GM18498 (cell line): ENCODE measurements around the gene PFDN4.
"Not testable (repeated sequence)": the region's sequence is repeated elsewhere in the genome, so short reads cannot be mapped to it uniquely, and the experiment has no call there.

Experiments
- ATAC-seq: cut with Tn5 transposase; IDR thresholded peaks from one replicate; pipeline ENCODE4 v1.9.1; 2021; ENCODE audit warnings: mild to moderate bottlenecking, moderate library complexity; ENCODE audit not compliant: unreplicated experiment

Gene PFDN4

DNA sequence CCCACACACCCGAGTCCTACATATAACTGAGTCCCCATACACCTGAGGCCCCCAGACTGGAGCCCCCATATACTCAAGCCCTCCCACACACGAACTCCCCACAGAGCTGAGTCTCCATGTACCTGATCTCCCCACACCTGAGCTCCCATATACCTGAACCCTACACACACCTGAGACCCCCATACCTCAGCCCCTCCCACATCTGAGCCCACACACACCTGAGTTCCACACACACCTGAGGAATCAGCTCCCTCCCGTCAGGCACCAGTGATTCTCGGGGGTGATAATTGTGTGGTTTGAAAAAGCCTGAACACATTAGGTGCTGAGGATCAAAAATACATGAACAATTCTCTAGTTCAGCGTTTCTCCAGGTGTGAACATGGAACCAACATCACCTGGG lies 15.4 kb downstream of the PFDN4 start:
- no peak for ATAC-seq

DNA sequence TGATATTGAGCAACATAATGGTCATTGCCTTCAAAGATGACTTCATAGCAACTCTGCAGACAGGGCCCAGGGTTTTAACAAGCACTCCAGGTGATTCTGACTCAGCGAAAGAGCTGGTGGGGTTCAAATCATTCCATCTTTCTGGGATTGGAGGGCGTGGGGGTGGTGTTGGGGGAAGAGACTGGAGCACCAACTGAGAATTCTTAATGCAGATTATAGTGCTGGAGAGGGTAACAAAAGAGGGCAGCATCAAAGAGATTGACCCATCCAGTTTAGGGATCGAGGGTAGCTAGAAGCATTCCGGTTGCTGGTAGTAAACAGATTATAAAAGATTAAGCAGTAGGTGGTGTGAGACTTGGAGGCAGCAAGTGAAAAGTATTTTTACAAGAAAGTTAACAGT lies 15.9 kb downstream of the PFDN4 start:
- no peak for ATAC-seq

DNA sequence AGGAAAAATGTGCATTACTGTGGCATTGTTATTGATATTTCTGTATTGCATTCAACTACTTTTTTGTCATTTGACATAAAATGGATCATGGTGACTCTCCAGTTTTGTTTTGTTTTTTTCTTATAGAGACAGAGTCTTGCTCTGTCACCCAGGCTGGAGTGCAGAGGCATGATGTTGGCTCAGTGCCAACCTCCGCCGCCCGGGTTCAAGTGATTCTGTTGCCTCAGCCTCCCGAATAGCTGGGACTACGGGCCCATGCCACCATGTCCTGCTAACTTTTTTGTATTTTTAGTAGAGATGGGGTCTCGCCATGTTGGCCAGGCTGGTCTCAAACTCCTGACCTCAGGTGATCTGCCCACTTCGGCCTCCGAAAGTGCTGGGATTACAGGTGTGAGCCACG lies 16.8 kb downstream of the PFDN4 start:
- ATAC-seq: not testable (repeated sequence)

DNA sequence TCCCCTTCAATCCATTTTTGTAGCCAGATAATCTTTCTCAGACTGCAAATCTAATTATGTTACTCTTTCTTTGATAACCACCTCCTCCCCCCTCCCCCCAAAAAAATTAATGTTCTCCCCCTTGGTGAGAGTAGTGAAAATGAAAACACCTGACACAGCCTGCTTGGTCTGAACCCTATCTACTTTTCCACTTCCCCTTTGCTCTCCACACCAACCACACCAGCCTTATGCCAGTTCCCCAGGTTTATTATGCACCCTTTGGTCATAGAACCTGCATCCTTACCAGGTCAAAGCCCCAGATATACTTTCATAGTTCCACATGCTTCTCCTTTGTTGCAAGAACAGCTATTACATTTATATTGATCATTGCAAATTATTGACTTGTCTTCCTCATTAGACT lies 19.4 kb downstream of the PFDN4 start:
- peak; percentile 97 for ATAC-seq

DNA sequence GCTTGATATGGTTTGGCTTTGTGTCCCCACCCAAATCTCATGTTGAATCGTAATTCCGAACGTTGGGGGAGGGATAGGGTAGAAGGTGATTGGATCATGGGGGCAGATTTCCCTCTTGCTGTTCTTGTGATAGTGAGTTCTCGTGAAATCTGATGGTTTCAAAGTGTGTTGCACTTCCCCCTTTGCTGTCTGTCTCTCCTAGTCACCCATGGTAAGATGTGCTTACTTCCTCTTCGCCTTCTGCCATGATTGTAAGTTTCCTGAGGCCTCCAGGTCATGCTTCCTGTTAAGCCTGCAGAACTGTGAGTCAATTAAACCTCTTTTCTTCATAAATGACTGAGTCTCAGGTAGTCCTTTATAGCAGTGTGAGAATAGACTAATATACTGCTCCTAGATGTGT lies 19.9 kb downstream of the PFDN4 start:
- no peak for ATAC-seq

DNA sequence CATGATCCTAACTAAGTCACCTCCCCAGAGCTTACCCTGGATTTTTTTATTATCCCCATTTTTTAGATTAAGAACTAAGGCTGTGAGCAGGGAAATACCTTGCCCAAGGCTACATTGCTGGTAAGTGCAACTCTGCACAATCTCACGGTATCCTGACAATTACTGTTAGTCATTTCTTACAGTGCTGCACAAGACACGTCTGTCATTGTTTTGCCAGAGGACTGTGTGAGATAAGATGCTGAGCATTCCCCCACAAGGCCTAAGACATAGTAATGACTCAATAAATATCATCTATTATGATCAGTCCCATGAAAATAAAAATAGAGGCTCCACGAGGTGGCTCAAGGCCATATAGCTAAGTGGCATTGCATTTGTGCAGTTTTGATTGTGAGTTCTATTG lies 21.0 kb downstream of the PFDN4 start:
- ATAC-seq: no peak

DNA sequence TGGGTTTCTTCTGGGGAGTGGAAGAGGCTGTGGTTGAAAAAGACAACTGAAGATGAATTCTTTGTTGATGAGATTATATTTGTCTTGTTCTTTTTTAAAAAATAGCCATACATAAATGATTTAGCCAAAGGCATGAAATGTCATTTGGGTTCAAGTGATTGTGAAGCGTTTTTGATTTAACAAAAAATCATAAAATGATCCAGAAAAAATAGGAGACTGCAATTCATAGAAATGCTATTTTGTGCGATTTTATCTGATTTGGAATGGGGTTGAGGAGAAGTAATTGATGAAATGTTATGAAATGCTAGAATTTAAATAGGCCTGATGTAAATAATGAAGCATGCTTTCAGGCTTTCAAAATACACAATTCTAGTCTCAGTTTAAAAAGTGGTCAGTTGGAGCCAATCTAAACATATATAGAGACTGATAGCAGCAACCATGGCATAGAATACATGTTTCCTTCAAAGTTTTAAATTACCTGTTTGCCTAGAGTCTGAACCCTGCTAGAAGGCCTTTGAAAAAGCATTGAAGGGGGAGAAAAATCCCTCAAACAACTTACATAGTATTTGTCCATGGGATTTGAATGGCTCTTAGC lies 21.8 kb downstream of the PFDN4 start:
- ATAC-seq: no peak

DNA sequence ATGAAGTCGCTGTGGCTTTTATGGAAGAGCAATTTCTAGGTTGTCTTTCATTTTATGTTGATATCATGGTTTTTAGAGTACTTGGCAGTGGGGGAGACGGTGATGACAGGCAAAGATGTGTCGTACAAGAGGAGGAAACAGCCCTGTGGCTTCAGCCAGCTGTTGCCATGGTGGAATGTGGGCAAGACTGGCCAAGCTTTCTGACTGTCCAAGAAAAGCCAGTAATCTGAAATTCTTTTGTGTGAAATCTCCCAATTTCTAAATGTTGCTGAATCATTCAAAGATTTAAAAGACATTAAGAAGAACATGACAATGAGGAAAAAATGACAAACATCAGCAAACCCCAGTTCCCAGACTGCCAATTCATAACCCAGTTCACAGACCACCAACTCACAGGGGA lies 23.1 kb downstream of the PFDN4 start:
- ATAC-seq: no peak

DNA sequence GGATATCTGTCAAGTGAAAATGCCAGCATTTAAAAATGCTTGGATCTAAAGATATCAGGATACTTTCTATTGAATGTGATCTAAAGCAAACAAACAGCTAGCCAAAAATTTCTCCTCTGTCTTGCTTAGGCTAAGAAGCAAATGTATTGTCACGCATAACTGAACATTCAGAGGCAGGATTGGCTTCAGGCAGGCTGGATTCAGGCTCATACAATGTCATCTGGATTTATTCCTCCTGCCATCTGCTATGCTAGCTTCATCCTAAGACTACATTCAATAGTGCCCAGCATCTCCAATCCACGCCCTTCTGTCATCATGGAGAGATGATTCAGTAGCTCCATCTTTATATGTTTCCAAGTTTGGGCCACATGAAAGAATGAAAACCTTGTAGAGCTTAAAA lies 27.1 kb downstream of the PFDN4 start:
- no peak for ATAC-seq

DNA sequence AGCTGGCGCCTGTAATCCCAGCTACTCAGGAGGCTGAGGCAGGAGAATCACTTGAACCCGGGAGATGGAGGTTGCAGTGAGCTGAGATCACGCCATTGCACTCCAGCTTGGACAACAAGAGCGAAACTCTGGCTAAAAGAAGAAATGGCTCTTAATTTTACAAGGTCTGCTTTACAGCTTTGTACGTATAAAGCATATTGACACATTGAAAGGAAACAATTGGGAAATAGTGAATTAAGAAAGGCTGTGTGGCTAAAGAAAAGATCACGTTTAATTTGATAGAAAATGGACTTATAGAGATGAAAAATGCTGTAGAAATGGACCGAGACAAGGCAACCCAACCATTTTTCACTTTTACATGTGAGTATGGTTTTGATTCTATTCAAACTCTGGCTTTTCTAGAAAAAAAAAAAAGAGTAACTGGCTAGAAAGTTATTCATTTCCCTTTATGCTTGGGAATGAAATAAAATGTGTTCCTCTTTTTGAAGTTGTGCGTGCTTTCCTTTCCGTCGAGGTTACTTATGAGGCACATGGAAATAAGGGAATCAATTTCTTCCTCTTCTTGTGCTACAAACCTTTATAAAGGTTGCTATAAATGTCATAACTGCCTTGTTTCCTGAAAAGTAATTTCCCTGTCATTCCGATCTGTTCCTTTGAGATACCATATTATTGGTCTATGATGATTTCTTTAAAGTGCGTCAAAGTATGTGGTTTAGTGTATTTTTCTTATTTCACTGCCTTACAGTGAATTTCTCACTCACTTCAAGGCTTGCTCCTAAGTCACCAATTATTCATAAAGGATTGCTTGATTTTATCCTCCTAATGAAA lies 29.4 kb downstream of the PFDN4 start:
- no peak for ATAC-seq

DNA sequence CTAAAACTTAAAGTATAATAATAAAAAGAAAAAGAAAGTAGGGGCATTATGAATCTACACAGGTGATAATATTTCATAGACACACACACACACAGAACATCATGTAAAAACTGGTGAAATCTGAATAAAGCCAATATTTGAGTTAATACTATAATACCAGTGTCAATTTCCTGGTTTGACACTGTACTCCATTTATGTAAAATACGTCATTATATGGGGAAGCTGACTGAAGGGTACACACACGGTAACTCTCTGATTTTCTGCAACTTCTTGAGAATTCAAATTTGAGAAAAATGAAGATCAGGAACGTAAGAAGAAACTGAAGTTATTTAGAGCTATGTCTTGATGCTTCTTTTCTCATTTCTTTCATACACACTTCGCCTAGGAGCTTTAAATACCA lies 36.2 kb downstream of the PFDN4 start:
- no peak for ATAC-seq

DNA sequence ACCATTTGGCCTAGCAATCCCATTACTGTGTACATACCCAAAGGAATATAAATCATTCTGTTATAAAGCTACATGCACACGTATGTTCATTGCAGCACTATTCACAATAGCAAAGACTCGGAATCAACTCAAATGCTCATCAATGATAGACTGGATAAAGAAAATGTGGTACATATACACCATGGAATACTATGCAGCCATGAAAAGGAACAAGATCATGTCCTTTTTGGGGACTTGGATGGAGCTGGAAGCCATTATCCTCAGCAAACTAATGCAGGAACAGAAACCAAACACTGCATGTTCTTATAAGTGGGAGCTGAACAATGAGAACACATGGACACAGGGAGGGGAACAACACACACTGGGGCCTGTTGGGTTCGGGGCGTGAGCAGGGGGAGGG lies 40.8 kb downstream of the PFDN4 start:
- ATAC-seq: not testable (repeated sequence)

DNA sequence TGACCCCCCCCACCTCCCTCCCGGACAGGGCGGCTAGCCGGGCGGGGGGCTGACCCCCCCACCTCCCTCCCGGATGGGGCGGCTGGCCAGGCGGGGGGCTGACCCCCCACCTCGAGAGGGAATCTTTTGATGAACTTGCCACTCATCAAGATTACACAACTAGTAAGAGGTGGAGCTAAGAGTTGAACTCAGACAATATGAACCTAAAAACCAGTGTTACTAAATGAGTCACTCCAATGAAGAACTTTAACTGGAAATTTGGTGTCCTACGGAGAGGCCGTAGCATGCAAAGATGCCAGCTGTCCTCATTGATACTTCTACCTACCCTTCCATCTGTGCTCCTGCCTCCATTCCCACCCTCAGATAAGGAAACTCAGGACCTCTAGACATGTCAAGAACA lies 42.8 kb downstream of the PFDN4 start:
- ATAC-seq: no peak

DNA sequence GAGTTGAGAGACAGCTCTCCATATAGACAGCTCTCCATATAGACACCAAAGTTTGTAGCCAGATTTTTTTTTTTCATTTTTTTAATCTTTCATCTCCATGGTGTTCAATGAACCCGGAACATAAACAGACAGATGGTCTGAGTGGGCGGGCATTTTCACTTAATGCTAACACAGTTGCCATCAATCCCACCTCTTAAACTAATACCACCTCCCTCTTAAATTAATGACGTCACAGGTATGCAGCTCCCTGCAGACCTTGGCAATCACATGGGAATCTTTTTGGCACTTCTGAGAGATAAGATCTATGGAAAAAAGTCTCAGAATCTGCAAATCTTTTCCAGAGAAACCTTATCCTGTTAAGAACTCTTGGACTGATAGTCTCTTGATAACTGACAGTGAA lies 43.2 kb downstream of the PFDN4 start:
- no peak for ATAC-seq

DNA sequence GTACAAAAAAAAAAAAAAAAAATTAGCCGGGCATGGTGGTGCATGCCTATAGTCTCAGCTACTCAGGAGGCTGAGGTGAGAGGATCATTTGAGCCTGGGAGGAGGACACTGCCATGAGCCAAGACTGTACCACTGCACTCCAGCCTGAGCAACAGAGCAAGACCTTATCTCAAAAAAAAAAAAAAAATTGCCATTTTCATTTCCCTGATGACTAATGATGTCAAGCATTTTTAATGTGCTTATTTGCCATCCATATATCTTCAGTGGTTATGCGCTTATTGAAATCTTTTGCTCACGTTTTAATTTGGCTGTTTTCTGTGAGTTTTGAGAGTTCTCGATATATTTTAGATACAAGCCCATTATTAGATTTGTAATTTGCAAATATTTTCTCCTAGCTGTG lies 46.7 kb downstream of the PFDN4 start:
- no peak for ATAC-seq

DNA sequence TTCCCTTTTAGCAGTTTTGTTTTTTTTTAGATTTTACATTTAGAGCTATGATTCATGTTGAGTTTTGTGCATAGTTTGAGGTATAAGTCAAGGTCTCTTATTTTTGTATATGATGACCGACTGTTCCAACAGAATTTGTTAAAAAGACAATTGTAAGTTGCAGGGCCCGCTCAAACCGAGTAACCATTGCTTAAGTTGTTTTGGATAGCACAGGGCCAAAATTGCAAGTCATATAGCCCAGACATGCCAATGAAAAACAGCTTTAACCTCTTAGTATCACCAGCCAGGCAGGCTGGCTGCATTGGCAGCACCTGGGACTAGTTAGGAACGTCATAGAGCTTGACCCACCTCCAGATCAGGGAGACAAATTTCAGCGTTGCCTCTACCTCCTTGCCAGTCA lies 47.3 kb downstream of the PFDN4 start:
- no peak for ATAC-seq

DNA sequence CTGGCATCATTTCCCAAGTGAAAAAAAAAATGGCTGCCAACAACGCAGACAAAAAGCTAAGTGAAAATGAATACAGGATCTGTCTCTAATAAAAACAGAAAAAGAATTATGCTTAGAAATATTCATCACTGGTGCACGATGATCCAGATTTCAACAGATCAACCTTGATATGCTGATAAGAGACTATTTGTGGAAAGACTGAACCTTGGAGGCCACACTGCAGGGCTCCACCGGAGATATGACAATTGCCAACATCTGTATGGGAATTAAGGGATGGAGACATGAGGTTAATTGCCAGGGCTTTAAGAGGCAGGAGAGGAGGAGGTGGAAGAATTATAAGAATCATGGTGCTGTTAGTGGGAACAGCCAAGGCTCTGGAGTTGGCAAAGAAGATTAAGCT lies 48.3 kb downstream of the PFDN4 start:
- no peak for ATAC-seq

DNA sequence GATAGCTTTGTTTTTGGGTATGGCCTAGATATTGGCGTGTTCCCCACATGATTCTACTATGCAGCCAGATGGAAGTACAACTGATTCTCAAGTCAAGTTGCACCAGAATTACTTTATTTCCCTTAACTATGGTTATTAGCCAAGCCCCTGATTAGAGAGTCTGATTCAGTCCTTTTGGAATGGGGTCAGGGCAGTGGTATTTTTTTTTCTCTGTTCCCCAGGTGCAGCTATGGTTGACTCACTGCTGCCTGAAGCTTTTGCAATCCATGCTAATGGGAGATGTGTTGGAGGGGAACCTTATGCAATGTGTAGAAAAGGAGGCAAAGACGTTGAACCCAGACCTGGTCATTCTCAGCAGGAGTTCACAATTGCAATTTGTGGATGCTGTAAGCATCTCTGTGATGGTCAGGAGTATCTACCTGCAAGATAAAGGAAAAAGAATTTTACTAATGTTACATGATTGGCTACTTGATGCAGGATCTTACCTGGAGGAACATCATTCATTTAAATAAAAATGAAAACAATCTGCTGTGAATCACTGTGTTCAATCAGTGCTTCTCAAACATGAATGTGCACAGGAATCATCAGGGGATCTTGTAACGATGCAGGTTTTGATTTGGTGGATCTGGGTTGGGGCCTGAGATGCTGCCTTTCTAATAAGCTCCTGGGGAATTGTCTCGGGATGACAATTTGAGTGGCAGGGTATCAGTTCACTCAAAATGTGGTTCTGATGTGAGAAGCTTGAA lies 49.4 kb downstream of the PFDN4 start:
- no peak for ATAC-seq

DNA sequence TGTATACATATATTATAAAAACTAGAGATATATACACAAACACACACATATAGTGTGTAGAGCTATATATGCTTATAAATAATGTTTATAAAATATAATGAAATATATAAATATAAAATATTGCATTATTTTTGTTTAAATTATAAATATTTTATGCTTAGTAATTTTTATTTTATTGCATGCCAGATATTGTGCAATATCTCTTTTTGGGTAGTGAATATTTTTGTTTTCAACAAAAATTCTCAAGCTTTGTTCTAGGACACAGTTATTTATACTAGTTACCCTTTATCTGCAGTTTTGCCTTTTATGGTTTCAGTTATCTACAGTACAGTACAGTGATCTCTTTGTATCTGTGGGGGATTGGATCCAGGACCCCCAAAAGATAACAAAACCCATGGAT lies 52.2 kb downstream of the PFDN4 start:
- ATAC-seq: no peak

DNA sequence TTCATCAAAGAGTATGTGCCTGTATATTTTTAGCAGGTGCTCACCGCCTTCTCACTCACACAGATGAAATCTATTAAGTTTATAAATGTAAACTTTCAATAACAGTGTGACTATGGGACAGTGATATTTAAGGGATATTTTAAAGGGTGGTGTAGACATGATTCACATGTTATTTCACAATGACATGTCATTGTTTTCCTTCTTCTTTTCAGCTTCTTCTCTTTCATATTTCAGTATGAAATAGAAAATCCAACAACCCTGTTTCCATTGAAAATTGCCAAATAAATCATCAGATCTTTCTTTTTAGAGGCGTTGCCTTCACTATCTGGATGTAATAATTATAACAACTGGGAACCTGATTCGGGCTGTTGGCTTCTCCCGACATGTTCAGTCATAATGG lies 54.8 kb downstream of the PFDN4 start:
- ATAC-seq: no peak

DNA sequence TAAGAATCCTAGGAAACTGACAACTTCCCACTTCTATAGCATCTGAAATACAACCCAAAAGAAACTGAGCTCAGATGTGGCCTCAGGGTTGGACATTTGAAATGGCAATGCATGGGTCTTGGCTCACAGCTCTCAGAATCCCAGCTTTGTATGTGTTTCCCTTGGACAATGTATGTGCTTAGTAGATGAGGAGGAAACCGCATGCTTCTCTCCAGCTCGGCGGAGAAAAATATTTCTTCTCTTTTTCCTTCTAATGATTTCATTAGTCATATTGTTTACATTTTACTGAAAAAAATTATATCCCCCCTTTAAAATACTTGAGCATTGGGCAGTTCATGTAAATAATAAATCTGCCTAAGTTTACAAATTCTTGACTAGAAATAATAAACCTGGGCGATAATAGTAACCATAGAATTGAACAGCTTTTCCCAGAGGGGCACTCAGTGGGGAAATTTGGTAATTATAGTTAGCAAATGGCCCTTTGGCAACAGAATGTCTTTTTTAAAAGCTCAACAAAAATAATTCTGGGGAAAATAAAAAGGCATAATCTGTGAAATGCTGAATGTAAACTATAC lies 55.3 kb downstream of the PFDN4 start:
- ATAC-seq: no peak

DNA sequence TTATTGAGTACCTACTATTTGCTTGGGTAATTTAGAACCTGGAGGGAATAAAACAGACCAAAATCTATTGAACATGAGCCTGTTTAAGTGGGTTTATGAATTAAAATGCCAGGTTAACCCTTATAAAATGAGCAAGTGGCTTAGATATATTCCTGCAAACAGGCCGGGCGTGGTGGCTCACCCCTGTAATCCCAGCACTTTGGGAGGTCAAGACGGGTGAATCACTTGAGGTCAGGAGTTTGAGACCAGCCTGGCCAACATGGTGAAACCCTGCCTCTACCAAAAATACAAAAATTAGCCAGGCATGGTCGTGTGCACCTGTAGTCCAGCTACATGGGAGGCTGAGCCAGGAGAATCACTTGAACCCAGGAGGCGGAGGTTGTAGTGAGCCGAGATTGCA lies 57.9 kb downstream of the PFDN4 start:
- not testable (repeated sequence) for ATAC-seq
